Inferior parietal cortex (tissue), 1 donor: ENCODE measurements around the gene BICD2.

Source experiments
- DNase-seq: peaks from one replicate; pipeline ENCODE4 v3.0.0-alpha.2; 2016; ENCODE audit errors: extremely low spot score

BICD2 gene

GRCh38 chr9:92727716-92728700 is 36.6 kb downstream of the BICD2 start:
- no peak for DNase-seq

GRCh38 chr9:92726971-92727715 is 37.5 kb downstream of the BICD2 start:
- DNase-seq = no peak

GRCh38 chr9:92726348-92726747 is 38.3 kb downstream of the BICD2 start:
- no peak for DNase-seq

GRCh38 chr9:92725766-92726165 is 38.9 kb downstream of the BICD2 start:
- DNase-seq = no peak

- DNase-seq = no peak
These were observed 39.4 kb downstream of the BICD2 start for GRCh38 chr9:92725266-92725545.

GRCh38 chr9:92724528-92725265 is 39.9 kb downstream of the BICD2 start:
- DNase-seq = no peak

- no peak for DNase-seq
These were observed 40.8 kb downstream of the BICD2 start for GRCh38 chr9:92723801-92724323.

GRCh38 chr9:92723299-92723625 is 41.4 kb downstream of the BICD2 start:
- peak; percentile 65 for DNase-seq

GRCh38 chr9:92722386-92723298 is 42.0 kb downstream of the BICD2 start:
- no peak for DNase-seq

GRCh38 chr9:92721548-92721947 is 43.1 kb downstream of the BICD2 start:
- no peak for DNase-seq

GRCh38 chr9:92720807-92721535 is 43.7 kb downstream of the BICD2 start:
- no peak for DNase-seq

GRCh38 chr9:92720209-92720765 is 44.3 kb downstream of the BICD2 start:
- DNase-seq = no peak

- DNase-seq = no peak
These were observed 45.5 kb downstream of the BICD2 start for GRCh38 chr9:92719028-92719647.

- no peak for DNase-seq
These were observed 46.3 kb downstream of the BICD2 start for GRCh38 chr9:92718086-92719001.

GRCh38 chr9:92717201-92718085 is 47.2 kb downstream of the BICD2 start:
- no peak for DNase-seq

- peak; percentile 70 for DNase-seq
These were observed 48.1 kb downstream of the BICD2 start for GRCh38 chr9:92716557-92716956.

GRCh38 chr9:92715488-92716231 is 49.0 kb downstream of the BICD2 start:
- DNase-seq = no peak
